GM23338 (cell line): ENCODE results near the gene PCNX1. TPM values are rescaled to one million over a fixed set of nuclear protein-coding genes. Genes with fewer than 3 reads are reported as not detected.

Experiments used
- ATAC-seq: fragments of 200-7000 bp; cut with Tn5 transposase; 3 replicates; pipeline ENCODE4 v1.9.1; 2020
- DNase-seq: peaks from one replicate; pipeline ENCODE4 v3.0.0-alpha.2; 2015; ENCODE audit warnings: low spot score
- H2AFZ ChIP-seq: fragments of 200-600 bp; sonication (generic); 2 replicates; pipeline ENCODE4 v1.8.0; 2016; ENCODE audit warnings: antibody characterized with exemption, mild to moderate bottlenecking, moderate library complexity
- H3F3A ChIP-seq: fragments of 200-600 bp; sonication (generic); replicated peaks from 2 replicates; pipeline ENCODE4 v1.8.0; 2017; ENCODE audit warnings: antibody characterized with exemption, mixed run types, low read depth
- H3K27ac ChIP-seq: fragments of 200-600 bp; sonication (generic); 2 replicates; pipeline ENCODE4 v1.6.1; 2016; ENCODE audit warnings: low read depth
- H3K27me3 ChIP-seq: fragments of 200-600 bp; sonication (generic); 2 replicates; pipeline ENCODE4 v1.8.0; 2016; ENCODE audit warnings: mild to moderate bottlenecking, mixed run types, moderate library complexity; ENCODE audit not compliant: insufficient read depth
- H3K36me3 ChIP-seq: fragments of 200-600 bp; sonication (generic); 2 replicates; pipeline ENCODE4 v1.8.0; 2016; ENCODE audit warnings: mild to moderate bottlenecking; ENCODE audit not compliant: insufficient read depth
- H3K4me1 ChIP-seq: fragments of 200-600 bp; sonication (generic); 2 replicates; pipeline ENCODE4 v1.8.0; 2016; ENCODE audit warnings: mild to moderate bottlenecking, moderate library complexity; ENCODE audit not compliant: insufficient read depth
- H3K4me2 ChIP-seq: fragments of 200-600 bp; sonication (generic); 2 replicates; pipeline ENCODE4 v1.7.1; 2017; ENCODE audit warnings: mixed run types
- H3K4me3 ChIP-seq: fragments of 200-600 bp; sonication (generic); 2 replicates; pipeline ENCODE4 v1.6.1; 2016; ENCODE audit warnings: mixed run types
- H3K79me2 ChIP-seq: fragments of 200-600 bp; sonication (generic); replicated peaks from 2 replicates; pipeline ENCODE4 v1.8.0; 2017; ENCODE audit warnings: mild to moderate bottlenecking; ENCODE audit not compliant: insufficient read depth
- H3K9me2 ChIP-seq: fragments of 200-600 bp; sonication (generic); 2 replicates; pipeline ENCODE4 v1.8.0; 2017; ENCODE audit not compliant: insufficient read depth
- H4K20me1 ChIP-seq: fragments of 200-600 bp; sonication (generic); replicated peaks from 2 replicates; pipeline ENCODE4 v1.8.0; 2017; ENCODE audit warnings: mild to moderate bottlenecking; ENCODE audit not compliant: insufficient read depth
- H3K27ac Mint-ChIP-seq: 2 replicates; pipeline ENCODE4 v1.8.0; 2020; ENCODE audit warnings: inconsistent platforms, mild to moderate bottlenecking, moderate library complexity, mixed read lengths
- H3K27me3 Mint-ChIP-seq: 3 replicates; pipeline ENCODE4 v1.8.0; 2022; ENCODE audit warnings: low read depth, mild to moderate bottlenecking, moderate library complexity, mixed read lengths, inconsistent platforms; ENCODE audit not compliant: insufficient read depth, poor library complexity
- H3K36me3 Mint-ChIP-seq: 3 replicates; pipeline ENCODE4 v1.8.0; 2021; ENCODE audit warnings: low read depth, mild to moderate bottlenecking, inconsistent platforms, moderate library complexity, mixed read lengths
- H3K4me1 Mint-ChIP-seq: 3 replicates; pipeline ENCODE4 v1.8.0; 2020; ENCODE audit warnings: mild to moderate bottlenecking, inconsistent platforms, mixed read lengths
- H3K4me3 Mint-ChIP-seq: 3 replicates; pipeline ENCODE4 v1.8.0; 2021; ENCODE audit warnings: moderate library complexity, mild to moderate bottlenecking, inconsistent platforms, mixed read lengths
- H3K9me3 Mint-ChIP-seq: 3 replicates; pipeline ENCODE4 v1.8.0; 2020; ENCODE audit warnings: moderate library complexity, mild to moderate bottlenecking, inconsistent platforms, mixed read lengths
- CREB1 ChIP-seq: fragments of 250-450 bp; sonication (Bioruptor Pico); IDR thresholded peaks from 2 replicates; pipeline ENCODE4 v1.5.0; 2020; ENCODE audit warnings: low read depth, mild to moderate bottlenecking, moderate library complexity
- EZH2 ChIP-seq: fragments of 200-600 bp; sonication (generic); IDR thresholded peaks from one replicate; pipeline ENCODE4 v1.8.0; 2017; ENCODE audit warnings: antibody characterized with exemption, mild to moderate bottlenecking, low read depth; ENCODE audit not compliant: unreplicated experiment
- JUNB ChIP-seq: IDR thresholded peaks from one replicate; pipeline ENCODE4 v1.6.1; 2016; ENCODE audit warnings: antibody characterized with exemption; ENCODE audit not compliant: unreplicated experiment
- NANOG ChIP-seq: IDR thresholded peaks from 2 replicates; pipeline ENCODE4 v1.6.1; 2016; ENCODE audit warnings: antibody characterized with exemption, borderline replicate concordance
- ZNF114 ChIP-seq: fragments of 250-450 bp; sonication (Bioruptor Pico); IDR thresholded peaks from 2 replicates; pipeline ENCODE4 v1.5.0; 2020; ENCODE audit warnings: mild to moderate bottlenecking, moderate library complexity
- polyA plus RNA-seq: library from polyadenylated mRNA; unstranded; fragments of >200 nt; fragmentation: Nextera tagmentation; extraction: Ambion mirVana; gene quantifications from 2 replicates; pipeline ENCODE4 v1.2.1, GENCODE V29; 2016
- total RNA-seq: library from RNA; depleted of rRNA; stranded (reverse); fragments of >200 nt; shearing (Covaris generic); gene quantifications from 2 replicates; pipeline ENCODE4 v1.2.3, GENCODE V29; 2014
- TF ChIP-seq, protein P1 (sequence below), 2 experiments: fragments of 200-600 bp in 1 of 2; sonication (generic) in 1 of 2; conservative IDR thresholded peaks; 2 replicates each; pipeline versions ENCODE4 v1.5.1 to v1.6.1; 2016 to 2017; ENCODE audit warnings: antibody characterized with exemption in 2 of 2, low read depth in 2 of 2, mild to moderate bottlenecking in 2 of 2, moderate library complexity in 1 of 2
- TF ChIP-seq, protein P2 (sequence below): fragments of 250-450 bp; sonication (Bioruptor Pico); IDR thresholded peaks from 2 replicates; pipeline ENCODE4 v1.5.0; 2020; ENCODE audit warnings: mild to moderate bottlenecking, moderate library complexity
- TF ChIP-seq, protein P3 (sequence below): IDR thresholded peaks from 2 replicates; pipeline ENCODE4 v1.6.1; 2016; ENCODE audit warnings: antibody characterized with exemption

Gene PCNX1
- total and polyA plus RNA-seq, 2 experiments from 2014 or later: 19.4 to 53.1 TPM

DNA sequence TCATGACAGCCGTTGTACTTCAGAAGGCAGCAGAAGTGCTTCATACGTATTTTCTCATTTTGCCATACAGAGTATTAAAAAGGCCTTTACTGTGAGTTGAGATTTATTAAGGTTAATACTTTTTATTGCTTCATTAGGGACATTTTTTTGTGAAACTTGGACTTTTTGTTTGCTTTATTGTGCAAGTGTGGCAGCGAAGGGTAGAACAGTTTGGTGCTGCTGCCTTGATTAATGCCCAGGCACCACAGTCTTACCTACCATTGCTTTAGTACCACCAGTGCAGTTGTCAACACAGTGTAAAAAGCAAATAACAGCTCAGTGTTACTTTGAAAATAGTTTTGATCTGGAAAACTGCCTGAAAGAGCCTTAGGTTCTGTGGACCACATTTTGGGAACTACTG is 147.4 kb downstream of the PCNX1 start:
- Histone ChIP-seq H3K4me3 (no peak overlapping the region), H3K27ac (no peak overlapping the region), H2AFZ (no peak overlapping the region), H3K27me3 (no peaks in the 10 kb centered on the region), H3K4me1 (no peaks in the 10 kb centered on the region), H3K4me2 (no peak overlapping the region), H3F3A (no peaks in the 10 kb centered on the region), H3K79me2 (no peaks in the 10 kb centered on the region), H3K9me2 (no peaks in the 10 kb centered on the region), H4K20me1 (no peaks in the 10 kb centered on the region), H3K36me3 (peaks cover 11% of the 10 kb centered on the region)
- H3K9me3 Mint-ChIP-seq: no peaks in the 10 kb centered on the region
- no peak for DNase-seq
- TF ChIP-seq, protein P1, sequence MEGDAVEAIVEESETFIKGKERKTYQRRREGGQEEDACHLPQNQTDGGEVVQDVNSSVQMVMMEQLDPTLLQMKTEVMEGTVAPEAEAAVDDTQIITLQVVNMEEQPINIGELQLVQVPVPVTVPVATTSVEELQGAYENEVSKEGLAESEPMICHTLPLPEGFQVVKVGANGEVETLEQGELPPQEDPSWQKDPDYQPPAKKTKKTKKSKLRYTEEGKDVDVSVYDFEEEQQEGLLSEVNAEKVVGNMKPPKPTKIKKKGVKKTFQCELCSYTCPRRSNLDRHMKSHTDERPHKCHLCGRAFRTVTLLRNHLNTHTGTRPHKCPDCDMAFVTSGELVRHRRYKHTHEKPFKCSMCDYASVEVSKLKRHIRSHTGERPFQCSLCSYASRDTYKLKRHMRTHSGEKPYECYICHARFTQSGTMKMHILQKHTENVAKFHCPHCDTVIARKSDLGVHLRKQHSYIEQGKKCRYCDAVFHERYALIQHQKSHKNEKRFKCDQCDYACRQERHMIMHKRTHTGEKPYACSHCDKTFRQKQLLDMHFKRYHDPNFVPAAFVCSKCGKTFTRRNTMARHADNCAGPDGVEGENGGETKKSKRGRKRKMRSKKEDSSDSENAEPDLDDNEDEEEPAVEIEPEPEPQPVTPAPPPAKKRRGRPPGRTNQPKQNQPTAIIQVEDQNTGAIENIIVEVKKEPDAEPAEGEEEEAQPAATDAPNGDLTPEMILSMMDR (conservative IDR thresholded peaks at IDR 0.05; ENCODE audit: low read depth in 2 of 2): no peak
- TF ChIP-seq, protein P2, sequence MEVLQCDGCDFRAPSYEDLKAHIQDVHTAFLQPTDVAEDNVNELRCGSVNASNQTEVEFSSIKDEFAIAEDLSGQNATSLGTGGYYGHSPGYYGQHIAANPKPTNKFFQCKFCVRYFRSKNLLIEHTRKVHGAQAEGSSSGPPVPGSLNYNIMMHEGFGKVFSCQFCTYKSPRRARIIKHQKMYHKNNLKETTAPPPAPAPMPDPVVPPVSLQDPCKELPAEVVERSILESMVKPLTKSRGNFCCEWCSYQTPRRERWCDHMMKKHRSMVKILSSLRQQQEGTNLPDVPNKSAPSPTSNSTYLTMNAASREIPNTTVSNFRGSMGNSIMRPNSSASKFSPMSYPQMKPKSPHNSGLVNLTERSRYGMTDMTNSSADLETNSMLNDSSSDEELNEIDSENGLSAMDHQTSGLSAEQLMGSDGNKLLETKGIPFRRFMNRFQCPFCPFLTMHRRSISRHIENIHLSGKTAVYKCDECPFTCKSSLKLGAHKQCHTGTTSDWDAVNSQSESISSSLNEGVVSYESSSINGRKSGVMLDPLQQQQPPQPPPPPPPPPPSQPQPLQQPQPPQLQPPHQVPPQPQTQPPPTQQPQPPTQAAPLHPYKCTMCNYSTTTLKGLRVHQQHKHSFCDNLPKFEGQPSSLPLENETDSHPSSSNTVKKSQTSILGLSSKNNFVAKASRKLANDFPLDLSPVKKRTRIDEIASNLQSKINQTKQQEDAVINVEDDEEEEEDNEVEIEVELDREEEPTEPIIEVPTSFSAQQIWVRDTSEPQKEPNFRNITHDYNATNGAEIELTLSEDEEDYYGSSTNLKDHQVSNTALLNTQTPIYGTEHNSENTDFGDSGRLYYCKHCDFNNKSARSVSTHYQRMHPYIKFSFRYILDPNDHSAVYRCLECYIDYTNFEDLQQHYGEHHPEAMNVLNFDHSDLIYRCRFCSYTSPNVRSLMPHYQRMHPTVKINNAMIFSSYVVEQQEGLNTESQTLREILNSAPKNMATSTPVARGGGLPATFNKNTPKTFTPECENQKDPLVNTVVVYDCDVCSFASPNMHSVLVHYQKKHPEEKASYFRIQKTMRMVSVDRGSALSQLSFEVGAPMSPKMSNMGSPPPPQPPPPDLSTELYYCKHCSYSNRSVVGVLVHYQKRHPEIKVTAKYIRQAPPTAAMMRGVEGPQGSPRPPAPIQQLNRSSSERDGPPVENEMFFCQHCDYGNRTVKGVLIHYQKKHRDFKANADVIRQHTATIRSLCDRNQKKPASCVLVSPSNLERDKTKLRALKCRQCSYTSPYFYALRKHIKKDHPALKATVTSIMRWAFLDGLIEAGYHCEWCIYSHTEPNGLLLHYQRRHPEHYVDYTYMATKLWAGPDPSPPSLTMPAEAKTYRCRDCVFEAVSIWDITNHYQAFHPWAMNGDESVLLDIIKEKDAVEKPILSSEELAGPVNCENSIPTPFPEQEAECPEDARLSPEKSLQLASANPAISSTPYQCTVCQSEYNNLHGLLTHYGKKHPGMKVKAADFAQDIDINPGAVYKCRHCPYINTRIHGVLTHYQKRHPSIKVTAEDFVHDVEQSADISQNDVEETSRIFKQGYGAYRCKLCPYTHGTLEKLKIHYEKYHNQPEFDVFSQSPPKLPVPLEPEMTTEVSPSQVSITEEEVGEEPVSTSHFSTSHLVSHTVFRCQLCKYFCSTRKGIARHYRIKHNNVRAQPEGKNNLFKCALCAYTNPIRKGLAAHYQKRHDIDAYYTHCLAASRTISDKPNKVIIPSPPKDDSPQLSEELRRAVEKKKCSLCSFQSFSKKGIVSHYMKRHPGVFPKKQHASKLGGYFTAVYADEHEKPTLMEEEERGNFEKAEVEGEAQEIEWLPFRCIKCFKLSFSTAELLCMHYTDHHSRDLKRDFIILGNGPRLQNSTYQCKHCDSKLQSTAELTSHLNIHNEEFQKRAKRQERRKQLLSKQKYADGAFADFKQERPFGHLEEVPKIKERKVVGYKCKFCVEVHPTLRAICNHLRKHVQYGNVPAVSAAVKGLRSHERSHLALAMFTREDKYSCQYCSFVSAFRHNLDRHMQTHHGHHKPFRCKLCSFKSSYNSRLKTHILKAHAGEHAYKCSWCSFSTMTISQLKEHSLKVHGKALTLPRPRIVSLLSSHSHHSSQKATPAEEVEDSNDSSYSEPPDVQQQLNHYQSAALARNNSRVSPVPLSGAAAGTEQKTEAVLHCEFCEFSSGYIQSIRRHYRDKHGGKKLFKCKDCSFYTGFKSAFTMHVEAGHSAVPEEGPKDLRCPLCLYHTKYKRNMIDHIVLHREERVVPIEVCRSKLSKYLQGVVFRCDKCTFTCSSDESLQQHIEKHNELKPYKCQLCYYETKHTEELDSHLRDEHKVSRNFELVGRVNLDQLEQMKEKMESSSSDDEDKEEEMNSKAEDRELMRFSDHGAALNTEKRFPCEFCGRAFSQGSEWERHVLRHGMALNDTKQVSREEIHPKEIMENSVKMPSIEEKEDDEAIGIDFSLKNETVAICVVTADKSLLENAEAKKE (CRISPR knock-in tag): no peak
- TF ChIP-seq NANOG (no peak), JUNB (no peak), ZNF114 (no peak), EZH2 (no peak), CREB1 (CRISPR knock-in tag) (no peak)
- TF ChIP-seq, protein P3, sequence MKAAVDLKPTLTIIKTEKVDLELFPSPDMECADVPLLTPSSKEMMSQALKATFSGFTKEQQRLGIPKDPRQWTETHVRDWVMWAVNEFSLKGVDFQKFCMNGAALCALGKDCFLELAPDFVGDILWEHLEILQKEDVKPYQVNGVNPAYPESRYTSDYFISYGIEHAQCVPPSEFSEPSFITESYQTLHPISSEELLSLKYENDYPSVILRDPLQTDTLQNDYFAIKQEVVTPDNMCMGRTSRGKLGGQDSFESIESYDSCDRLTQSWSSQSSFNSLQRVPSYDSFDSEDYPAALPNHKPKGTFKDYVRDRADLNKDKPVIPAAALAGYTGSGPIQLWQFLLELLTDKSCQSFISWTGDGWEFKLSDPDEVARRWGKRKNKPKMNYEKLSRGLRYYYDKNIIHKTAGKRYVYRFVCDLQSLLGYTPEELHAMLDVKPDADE: no peak
- no peak overlapping the region for H3K27ac Mint-ChIP-seq
- no peaks in the 10 kb centered on the region for H3K27me3 Mint-ChIP-seq
- no peak for ATAC-seq
- H3K4me3 Mint-ChIP-seq: no peak overlapping the region
- H3K4me1 Mint-ChIP-seq: no peaks in the 10 kb centered on the region
- peaks cover 39% of the 10 kb centered on the region for H3K36me3 Mint-ChIP-seq
